Right lobe of liver (tissue), 6 donors: ENCODE results near the gene GARIN3. TPM values are rescaled to one million over a fixed set of nuclear protein-coding genes. Genes with fewer than 3 reads are reported as not detected.
"Not testable (repeated sequence)": the region's sequence is repeated elsewhere in the genome, so short reads cannot be mapped to it uniquely, and the experiment has no call there.

Experiments
- ATAC-seq, 4 donors: fragments of 200-7000 bp; cut with Tn5 transposase; one replicate each; pipeline ENCODE4 v1.9.1; 2020; ENCODE audit warnings: mild to moderate bottlenecking in 4 of 4, moderate library complexity in 4 of 4
- DNase-seq, 3 donors: peaks; one replicate each; pipeline ENCODE4 v3.0.0-alpha.2; 2020
- H3K27ac ChIP-seq, 3 donors: fragments of 200-600 bp; one replicate each; pipeline ENCODE4 v1.8.0; 2022
- H3K27me3 ChIP-seq, 2 donors: fragments of 200-600 bp; one replicate each; pipeline ENCODE4 v1.8.0; 2022
- H3K36me3 ChIP-seq, 4 donors: fragments of 200-600 bp; sonication (generic) in 1 of 4; one replicate each; pipeline versions ENCODE4 v1.5.1 to v1.8.0; 2017 to 2022; ENCODE audit warnings: control low read depth in 1 of 4
- H3K4me1 ChIP-seq, 4 donors: fragments of 200-600 bp; sonication (generic) in 1 of 4; one replicate each; pipeline versions ENCODE4 v1.5.1 to v1.8.0; 2017 to 2022; ENCODE audit warnings: control low read depth in 1 of 4
- H3K4me3 ChIP-seq, 3 donors: fragments of 200-600 bp; one replicate each; pipeline ENCODE4 v1.8.0; 2022
- H3K9me3 ChIP-seq, 4 donors: fragments of 200-600 bp; sonication (generic) in 1 of 4; one replicate each; pipeline versions ENCODE4 v1.5.1 to v1.8.0; 2017 to 2022; ENCODE audit warnings: control low read depth in 1 of 4
- CTCF ChIP-seq, 4 donors: fragments of 200-600 bp in 3 of 4; fragments of 450-650 bp in 1 of 4; IDR thresholded peaks; one replicate each; pipeline versions ENCODE4 v1.5.1 to v1.8.0; 2016 to 2022; ENCODE audit warnings: antibody characterized with exemption in 4 of 4, mild to moderate bottlenecking in 2 of 4
- POLR2A ChIP-seq: fragments of 450-650 bp; IDR thresholded peaks from one replicate; pipeline ENCODE4 v1.6.1; 2017; ENCODE audit warnings: antibody characterized with exemption, mild to moderate bottlenecking
- WGBS: methylation state at CpG from one replicate; pipeline ENCODE4 v1.1.6; 2018; ENCODE audit warnings: low coverage, low lambda C conversion rate; ENCODE audit not compliant: insufficient coverage; ENCODE audit errors: missing lambda C conversion rate; 5-methylcytosine and 5-hydroxymethylcytosine counted together
- intact Hi-C, 2 donors: fragments of 100-400 bp; cut with DNase I; formaldehyde crosslinking; loops; one replicate each; pipeline versions ENCODE4 v1.11.2 to v1.14.1; 2022
- total RNA-seq, 6 experiments: library from RNA; depleted of rRNA in 2 of 6; stranded (reverse); fragments of >200 nt in 2 of 6; fragmentation: NEBNext Ultra II Directional in 3 of 6; extraction: Animal tissue kit (Norgen Biotek cat#: 25700) in 3 of 6; gene quantifications; one replicate each; pipeline versions ENCODE4 v1.1.0 to v1.2.4, GENCODE V29; 2016 to 2023
- donor health status: DM: no; HTN: yes; CAD: no.
- donor health status: DM: no; HTN: no; CAD: no.
- donor health status: DM: no; HTN: no; CAD: no.
- donor health status: DM: no; HTN: yes; CAD: no.
- donor health status: DM: no; HTN: yes; CAD: no.

GARIN3 gene
- total RNA-seq, 6 experiments from 2014 or later, result not detected

DNA sequence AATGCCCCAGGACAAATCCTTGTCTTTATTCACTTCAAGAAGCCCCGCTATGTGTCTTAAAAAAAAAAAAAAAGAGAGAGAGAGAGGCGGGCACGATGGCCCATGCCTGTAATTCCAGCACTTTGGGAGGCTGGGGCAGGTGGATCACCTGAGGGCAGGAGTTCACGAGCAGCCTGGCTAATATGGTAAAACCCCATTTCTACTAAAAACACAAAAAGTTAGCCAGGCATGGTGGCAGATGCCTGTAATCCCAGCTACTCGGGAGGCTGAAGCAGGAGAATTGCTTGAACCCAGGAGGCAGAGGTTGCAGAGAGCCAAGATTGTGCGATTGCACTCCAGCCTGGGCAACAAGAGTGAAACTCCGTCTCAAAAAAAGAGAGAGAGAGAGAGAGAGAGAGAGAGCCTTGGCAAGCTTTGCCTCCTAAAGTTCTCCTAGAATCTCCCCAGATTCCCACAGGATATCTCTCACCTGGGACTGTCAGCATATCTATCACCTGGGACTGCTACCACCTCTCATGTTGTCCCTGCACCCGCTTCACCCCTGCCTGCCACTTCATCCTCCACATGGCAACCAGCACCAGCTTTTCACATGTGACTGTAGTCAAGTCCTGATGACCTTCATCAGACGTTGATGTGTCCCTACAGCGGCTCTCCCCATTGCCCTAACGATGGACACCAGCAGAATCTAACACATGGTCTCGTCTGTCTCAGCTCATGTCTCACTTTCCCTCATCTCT is 20.4 kb upstream of the GARIN3 start:
- intact Hi-C loops, result no loop called here
- no peaks in the 10 kb centered on the region for H3K4me1 ChIP-seq
- ATAC-seq (no peak), DNase-seq (no peak)
- WGBS, result 56% methylated on average over 9 of the region's 12 CpGs
- H3K9me3 ChIP-seq, result no peaks in the 10 kb centered on the region
- TF ChIP-seq POLR2A, result no peak
- TF ChIP-seq CTCF (IDR thresholded peaks at IDR 0.05), result no peak
- H3K27ac ChIP-seq, result no peak overlapping the region
- no peaks in the 10 kb centered on the region for H3K36me3 ChIP-seq
- H3K4me3 ChIP-seq, result no peak overlapping the region
- H3K27me3 ChIP-seq, result no peaks in the 10 kb centered on the region

DNA sequence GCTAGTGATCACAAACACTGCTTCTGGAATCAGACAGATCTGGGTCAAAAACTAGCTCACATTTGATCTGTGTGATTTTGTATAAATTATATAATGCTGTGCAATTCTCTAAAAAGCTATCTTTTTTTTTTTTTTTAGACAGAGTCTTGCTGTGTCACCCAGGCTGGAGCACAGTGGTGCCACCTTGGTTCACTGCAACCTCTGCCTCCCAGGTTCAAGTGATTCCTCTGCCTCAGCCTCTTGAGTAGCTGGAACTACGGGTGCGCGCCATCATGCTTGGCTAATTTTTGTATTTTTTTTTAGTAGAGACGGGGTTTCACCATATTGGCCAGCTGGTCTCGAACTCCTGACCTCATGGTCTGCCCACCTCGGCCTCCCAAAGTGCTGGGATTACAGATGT is 19.1 kb upstream of the GARIN3 start:
- ATAC-seq, H3K36me3 ChIP-seq, H3K4me3 ChIP-seq, H3K9me3 ChIP-seq, intact Hi-C loops, H3K4me1 ChIP-seq, H3K27ac ChIP-seq, DNase-seq, H3K27me3 ChIP-seq: not testable (repeated sequence)
- WGBS, result 74% methylated on average over 4 of the region's 6 CpGs

- 67% methylated on average over 8 of the region's 8 CpGs for WGBS
- TF ChIP-seq POLR2A, result no peak
- TF ChIP-seq CTCF (IDR thresholded peaks at IDR 0.05), result no peak
- intact Hi-C loops, result no loop called here
These were observed 18.1 kb upstream of the GARIN3 start for GRCh38 chr5:157184117-157184670.

GRCh38 chr5:157182143-157182757 is 16.2 kb upstream of the GARIN3 start:
- no peak for TF ChIP-seq POLR2A
- no peak for TF ChIP-seq CTCF (IDR thresholded peaks at IDR 0.05)
- intact Hi-C loops, result no loop called here
- Histone ChIP-seq H3K9me3 (no peaks in the 10 kb centered on the region), H3K4me1 (no peaks in the 10 kb centered on the region), H3K4me3 (no peak overlapping the region), H3K36me3 (no peaks in the 10 kb centered on the region), H3K27ac (no peak overlapping the region), H3K27me3 (no peaks in the 10 kb centered on the region)
- 52% methylated on average over 3 of the region's 3 CpGs for WGBS
- DNase-seq, result no peak
- no peak for ATAC-seq

More at GRCh38 chr5:157184117-157184670, 18.1 kb upstream of the GARIN3 start:
- H3K27ac ChIP-seq, result no peak overlapping the region
- H3K4me3 ChIP-seq, result no peak overlapping the region
- no peaks in the 10 kb centered on the region for H3K9me3 ChIP-seq
- no peaks in the 10 kb centered on the region for H3K36me3 ChIP-seq
- no peaks in the 10 kb centered on the region for H3K4me1 ChIP-seq
- H3K27me3 ChIP-seq, result no peaks in the 10 kb centered on the region
- DNase-seq, result no peak
- no peak for ATAC-seq
